HG03521 (cell line): ENCODE results near the gene LMOD1.
"Not testable (repeated sequence)": the region's sequence is repeated elsewhere in the genome, so short reads cannot be mapped to it uniquely, and the experiment has no call there.

Source experiments
- ATAC-seq: cut with Tn5 transposase; IDR thresholded peaks from one replicate; pipeline ENCODE4 v1.9.1; 2021; ENCODE audit warnings: mild to moderate bottlenecking, moderate library complexity; ENCODE audit not compliant: unreplicated experiment

The LMOD1 gene

GRCh38 chr1:201917362-201918033 lies 28.9 kb downstream of the LMOD1 start:
- ATAC-seq: no peak

GRCh38 chr1:201916649-201917249 lies 29.6 kb downstream of the LMOD1 start:
- ATAC-seq: no peak

GRCh38 chr1:201914456-201915235 lies 31.7 kb downstream of the LMOD1 start:
- ATAC-seq: no peak

GRCh38 chr1:201912832-201913231 lies 33.5 kb downstream of the LMOD1 start:
- no peak for ATAC-seq

GRCh38 chr1:201911826-201912571 lies 34.3 kb downstream of the LMOD1 start:
- no peak for ATAC-seq

GRCh38 chr1:201907621-201908020 lies 38.7 kb downstream of the LMOD1 start:
- no peak for ATAC-seq

- no peak for ATAC-seq
Observed at GRCh38 chr1:201906336-201906735, 40.0 kb downstream of the LMOD1 start.

- no peak for ATAC-seq
Observed at GRCh38 chr1:201905234-201905890, 41.0 kb downstream of the LMOD1 start.

- ATAC-seq: no peak
Observed at GRCh38 chr1:201904579-201904978, 41.8 kb downstream of the LMOD1 start.

GRCh38 chr1:201903135-201903534 lies 43.2 kb downstream of the LMOD1 start:
- ATAC-seq: no peak

GRCh38 chr1:201902198-201902597 lies 44.1 kb downstream of the LMOD1 start:
- ATAC-seq: no peak

GRCh38 chr1:201901036-201901435 lies 45.3 kb downstream of the LMOD1 start:
- ATAC-seq: not testable (repeated sequence)

- ATAC-seq: no peak
Observed at GRCh38 chr1:201900476-201900875, 45.9 kb downstream of the LMOD1 start.

- no peak for ATAC-seq
Observed at GRCh38 chr1:201899683-201900429, 46.5 kb downstream of the LMOD1 start.

- ATAC-seq: no peak
Observed at GRCh38 chr1:201898992-201899391, 47.4 kb downstream of the LMOD1 start.

- no peak for ATAC-seq
Observed at GRCh38 chr1:201898240-201898894, 48.0 kb downstream of the LMOD1 start.

- no peak for ATAC-seq
Observed at GRCh38 chr1:201896951-201897391, 49.4 kb downstream of the LMOD1 start.

GRCh38 chr1:201895913-201896807 lies 50.2 kb downstream of the LMOD1 start:
- ATAC-seq: peak; percentile 70
